ENCODE results near the gene SCN2B.
A peak's percentile ranks its signal among the peaks of the same experiment; 100 is the strongest.

Gene SCN2B

GRCh38 chr11:118148240-118148639 is 28.2 kb downstream of the SCN2B start:
- TF ChIP-seq TAF1 (IDR thresholded peaks at IDR 0.05; ENCODE audit: low read depth, low read length) (no peak), POLR2AphosphoS5 (IDR thresholded peaks at IDR 0.05; ENCODE audit: low read depth, low read length) (no peak)
- no peak for FAIRE-seq
- no peak for DNase-seq (ENCODE audit: insufficient read length, low spot score)

GRCh38 chr11:118147502-118147901 is 28.9 kb downstream of the SCN2B start:
- FAIRE-seq (no peak), DNase-seq (ENCODE audit: insufficient read length, low spot score) (no peak)
- TF ChIP-seq TAF1 (IDR thresholded peaks at IDR 0.05; ENCODE audit: low read depth, low read length) (no peak), SPI1 (IDR thresholded peaks at IDR 0.05; ENCODE audit: low read depth, low read length) (no peak), POU2F2 (IDR thresholded peaks at IDR 0.05; ENCODE audit: low read depth, low read length) (no peak), POLR2AphosphoS5 (IDR thresholded peaks at IDR 0.05; ENCODE audit: low read depth, low read length) (no peak), PAX5 (IDR thresholded peaks at IDR 0.05; ENCODE audit: insufficient read depth, low read length, severe bottlenecking) (no peak), POLR2A (IDR thresholded peaks at IDR 0.05; ENCODE audit: low read depth, low read length) (no peak)

- no peak for TF ChIP-seq PAX5 (IDR thresholded peaks at IDR 0.05; ENCODE audit: insufficient read depth, low read length, severe bottlenecking)
- TF ChIP-seq POLR2AphosphoS5 (IDR thresholded peaks at IDR 0.05; ENCODE audit: low read depth, low read length): no peak
- TF ChIP-seq POU2F2 (IDR thresholded peaks at IDR 0.05; ENCODE audit: low read depth, low read length): no peak
- TF ChIP-seq TAF1 (IDR thresholded peaks at IDR 0.05; ENCODE audit: low read depth, low read length): no peak
- no peak for TF ChIP-seq SPI1 (IDR thresholded peaks at IDR 0.05; ENCODE audit: low read depth, low read length)
- DNase-seq (ENCODE audit: insufficient read length, low spot score) (no peak), FAIRE-seq (no peak)
These were observed 29.9 kb downstream of the SCN2B start for GRCh38 chr11:118146554-118146953.

- TF ChIP-seq POLR2AphosphoS5 (IDR thresholded peaks at IDR 0.05; ENCODE audit: low read depth, low read length): no peak
- no peak for TF ChIP-seq POLR2A (IDR thresholded peaks at IDR 0.05; ENCODE audit: low read depth, low read length)
- TF ChIP-seq POU2F2 (IDR thresholded peaks at IDR 0.05; ENCODE audit: low read depth, low read length): no peak
- no peak for TF ChIP-seq PAX5 (IDR thresholded peaks at IDR 0.05; ENCODE audit: insufficient read depth, low read length, severe bottlenecking)
- no peak for TF ChIP-seq TAF1 (IDR thresholded peaks at IDR 0.05; ENCODE audit: low read depth, low read length)
- TF ChIP-seq SPI1 (IDR thresholded peaks at IDR 0.05; ENCODE audit: low read depth, low read length): no peak
- FAIRE-seq (peak; percentile 93), DNase-seq (ENCODE audit: insufficient read length, low spot score) (peak; percentile 97)
These were observed 30.9 kb downstream of the SCN2B start for GRCh38 chr11:118145285-118146227.

- no peak for TF ChIP-seq SPI1 (IDR thresholded peaks at IDR 0.05; ENCODE audit: low read depth, low read length)
- TF ChIP-seq PAX5 (IDR thresholded peaks at IDR 0.05; ENCODE audit: insufficient read depth, low read length, severe bottlenecking): no peak
- no peak for TF ChIP-seq POLR2AphosphoS5 (IDR thresholded peaks at IDR 0.05; ENCODE audit: low read depth, low read length)
- no peak for TF ChIP-seq POLR2A (IDR thresholded peaks at IDR 0.05; ENCODE audit: low read depth, low read length)
- TF ChIP-seq TAF1 (IDR thresholded peaks at IDR 0.05; ENCODE audit: low read depth, low read length): no peak
- TF ChIP-seq POU2F2 (IDR thresholded peaks at IDR 0.05; ENCODE audit: low read depth, low read length): no peak
- no peak for DNase-seq (ENCODE audit: insufficient read length, low spot score)
- FAIRE-seq: no peak
These were observed 31.9 kb downstream of the SCN2B start for GRCh38 chr11:118144301-118145268.

GRCh38 chr11:118143661-118144185 is 32.7 kb downstream of the SCN2B start:
- FAIRE-seq (no peak), DNase-seq (ENCODE audit: insufficient read length, low spot score) (no peak)
- TF ChIP-seq POLR2A (IDR thresholded peaks at IDR 0.05; ENCODE audit: low read depth, low read length) (no peak), TAF1 (IDR thresholded peaks at IDR 0.05; ENCODE audit: low read depth, low read length) (no peak), POLR2AphosphoS5 (IDR thresholded peaks at IDR 0.05; ENCODE audit: low read depth, low read length) (no peak), SPI1 (IDR thresholded peaks at IDR 0.05; ENCODE audit: low read depth, low read length) (no peak), PAX5 (IDR thresholded peaks at IDR 0.05; ENCODE audit: insufficient read depth, low read length, severe bottlenecking) (no peak), POU2F2 (IDR thresholded peaks at IDR 0.05; ENCODE audit: low read depth, low read length) (no peak)

GRCh38 chr11:118142809-118143208 is 33.6 kb downstream of the SCN2B start:
- DNase-seq (ENCODE audit: insufficient read length, low spot score): no peak
- TF ChIP-seq PAX5 (IDR thresholded peaks at IDR 0.05; ENCODE audit: insufficient read depth, low read length, severe bottlenecking): no peak
- TF ChIP-seq SPI1 (IDR thresholded peaks at IDR 0.05; ENCODE audit: low read depth, low read length): no peak
- no peak for TF ChIP-seq TAF1 (IDR thresholded peaks at IDR 0.05; ENCODE audit: low read depth, low read length)
- TF ChIP-seq POU2F2 (IDR thresholded peaks at IDR 0.05; ENCODE audit: low read depth, low read length): no peak
- no peak for TF ChIP-seq POLR2A (IDR thresholded peaks at IDR 0.05; ENCODE audit: low read depth, low read length)
- no peak for TF ChIP-seq POLR2AphosphoS5 (IDR thresholded peaks at IDR 0.05; ENCODE audit: low read depth, low read length)
- no peak for FAIRE-seq

GRCh38 chr11:118142081-118142480 is 34.4 kb downstream of the SCN2B start:
- DNase-seq (ENCODE audit: insufficient read length, low spot score): no peak
- TF ChIP-seq TAF1 (IDR thresholded peaks at IDR 0.05; ENCODE audit: low read depth, low read length) (no peak), POLR2A (IDR thresholded peaks at IDR 0.05; ENCODE audit: low read depth, low read length) (no peak), POU2F2 (IDR thresholded peaks at IDR 0.05; ENCODE audit: low read depth, low read length) (no peak), SPI1 (IDR thresholded peaks at IDR 0.05; ENCODE audit: low read depth, low read length) (no peak), PAX5 (IDR thresholded peaks at IDR 0.05; ENCODE audit: insufficient read depth, low read length, severe bottlenecking) (no peak), POLR2AphosphoS5 (IDR thresholded peaks at IDR 0.05; ENCODE audit: low read depth, low read length) (no peak)
- no peak for FAIRE-seq

- no peak for FAIRE-seq
- DNase-seq (ENCODE audit: insufficient read length, low spot score): no peak
- TF ChIP-seq TAF1 (IDR thresholded peaks at IDR 0.05; ENCODE audit: low read depth, low read length): no peak
- no peak for TF ChIP-seq SPI1 (IDR thresholded peaks at IDR 0.05; ENCODE audit: low read depth, low read length)
- no peak for TF ChIP-seq POLR2A (IDR thresholded peaks at IDR 0.05; ENCODE audit: low read depth, low read length)
- TF ChIP-seq PAX5 (IDR thresholded peaks at IDR 0.05; ENCODE audit: insufficient read depth, low read length, severe bottlenecking): no peak
- TF ChIP-seq POU2F2 (IDR thresholded peaks at IDR 0.05; ENCODE audit: low read depth, low read length): no peak
- no peak for TF ChIP-seq POLR2AphosphoS5 (IDR thresholded peaks at IDR 0.05; ENCODE audit: low read depth, low read length)
These were observed 36.9 kb downstream of the SCN2B start for GRCh38 chr11:118139578-118139977.
